OCI-LY1 (cell line): Measurements from ENCODE around the gene CREB5.

Experiments
- H2AFZ ChIP-seq: fragments of 200-600 bp; sonication (generic), shearing (Covaris generic); 2 replicates; pipeline ENCODE4 v1.6.0; 2014; ENCODE audit warnings: antibody characterized with exemption, mild to moderate bottlenecking, low read length
- H3F3A ChIP-seq: fragments of 200-600 bp; sonication (generic), shearing (Covaris generic); 2 replicates; pipeline ENCODE4 v1.6.0; 2014; ENCODE audit warnings: mild to moderate bottlenecking, antibody characterized with exemption, low read length, moderate library complexity; ENCODE audit not compliant: insufficient read depth
- H3K27ac ChIP-seq: fragments of 200-600 bp; sonication (generic); 2 replicates; pipeline ENCODE4 v1.5.1; 2014; ENCODE audit warnings: low read length, mixed run types, mild to moderate bottlenecking, low read depth; ENCODE audit not compliant: poor library complexity, severe bottlenecking
- H3K27me3 ChIP-seq: fragments of 200-600 bp; sonication (generic); 2 replicates; pipeline ENCODE4 v1.6.0; 2014; ENCODE audit warnings: antibody characterized with exemption, mild to moderate bottlenecking, low read length, moderate library complexity; ENCODE audit not compliant: insufficient read depth
- H3K36me3 ChIP-seq: fragments of 200-600 bp; sonication (generic); 2 replicates; pipeline ENCODE4 v1.6.1; 2014; ENCODE audit warnings: mild to moderate bottlenecking, antibody characterized with exemption, low read length, moderate library complexity, mixed read lengths; ENCODE audit not compliant: insufficient read depth
- H3K4me1 ChIP-seq: fragments of 200-600 bp; sonication (generic); 2 replicates; pipeline ENCODE4 v1.5.1; 2014; ENCODE audit warnings: mild to moderate bottlenecking, low read length, moderate library complexity; ENCODE audit not compliant: insufficient read depth, severe bottlenecking
- H3K4me2 ChIP-seq: fragments of 200-600 bp; sonication (generic), shearing (Covaris generic); 2 replicates; pipeline ENCODE4 v1.6.1; 2014; ENCODE audit warnings: low read length
- H3K4me3 ChIP-seq: fragments of 200-600 bp; sonication (generic); 2 replicates; pipeline ENCODE4 v1.5.1; 2014; ENCODE audit warnings: low read length, low read depth, mild to moderate bottlenecking, mixed read lengths; ENCODE audit not compliant: poor library complexity, severe bottlenecking
- H3K79me2 ChIP-seq: fragments of 200-600 bp; shearing (Covaris generic); 2 replicates; pipeline ENCODE4 v1.6.1; 2016; ENCODE audit warnings: mixed run types, low read length, mixed read lengths; ENCODE audit not compliant: insufficient read depth
- H3K9ac ChIP-seq: fragments of 200-600 bp; sonication (generic), shearing (Covaris generic); 2 replicates; pipeline ENCODE4 v1.6.1; 2014; ENCODE audit warnings: mild to moderate bottlenecking, low read length, mixed read lengths
- H3K9me2 ChIP-seq: fragments of 200-600 bp; sonication (generic), shearing (Covaris generic); 2 replicates; pipeline ENCODE4 v1.6.1; 2014; ENCODE audit warnings: low read depth, mild to moderate bottlenecking, low read length, mixed read lengths
- H3K9me3 ChIP-seq: fragments of 200-600 bp; shearing (Covaris generic); 2 replicates; pipeline ENCODE4 v1.6.1; 2014; ENCODE audit warnings: low read length, mixed read lengths
- H4K20me1 ChIP-seq: fragments of 200-600 bp; sonication (generic), shearing (Covaris generic); 2 replicates; pipeline ENCODE4 v1.6.0; 2016; ENCODE audit warnings: mild to moderate bottlenecking, low read length; ENCODE audit not compliant: insufficient read depth
- CTCF ChIP-seq: fragments of 200-600 bp; sonication (generic), shearing (Covaris generic); IDR thresholded peaks from 2 replicates; pipeline ENCODE4 v1.5.1; 2017; ENCODE audit warnings: mild to moderate bottlenecking, antibody characterized with exemption, low read length, moderate library complexity, mixed read lengths
- EZH2 ChIP-seq: fragments of 200-600 bp; sonication (generic), shearing (Covaris generic); IDR thresholded peaks from 2 replicates; pipeline ENCODE4 v1.8.0; 2017; ENCODE audit warnings: borderline replicate concordance, mixed run types, mild to moderate bottlenecking, antibody characterized with exemption, low read length, moderate library complexity, mixed read lengths

Gene CREB5

GRCh38 chr7:28547115-28547514, 134.8 kb downstream of the CREB5 start:
- no peak for TF ChIP-seq EZH2
- no peak for TF ChIP-seq CTCF
- Histone ChIP-seq H3K4me3 (no peak overlapping the region), H3K27me3 (peaks cover 21% of the 10 kb centered on the region)

GRCh38 chr7:28548416-28548815, 136.1 kb downstream of the CREB5 start:
- Histone ChIP-seq H3K9me3 (peaks cover 16% of the 10 kb centered on the region), H3K4me1 (no peaks in the 10 kb centered on the region), H3K27ac (no peak overlapping the region), H2AFZ (no peak overlapping the region), H3K4me3 (no peak overlapping the region), H3K27me3 (peaks cover 21% of the 10 kb centered on the region; the same call in 1 of the 2 replicates), H3K9ac (no peak overlapping the region), H4K20me1 (no peaks in the 10 kb centered on the region), H3K79me2 (no peaks in the 10 kb centered on the region), H3F3A (no peaks in the 10 kb centered on the region), H3K4me2 (no peak overlapping the region), H3K9me2 (no peaks in the 10 kb centered on the region), H3K36me3 (no peaks in the 10 kb centered on the region; the same call in 1 of the 2 replicates)
- TF ChIP-seq EZH2 (no peak), CTCF (no peak)

More at GRCh38 chr7:28547115-28547514, 134.8 kb downstream of the CREB5 start:
- no peaks in the 10 kb centered on the region for H4K20me1 ChIP-seq
- no peak overlapping the region for H3K4me2 ChIP-seq
- no peaks in the 10 kb centered on the region for H3K79me2 ChIP-seq
- no peaks in the 10 kb centered on the region for H3K9me2 ChIP-seq
- no peaks in the 10 kb centered on the region for H3F3A ChIP-seq
- H3K36me3 ChIP-seq, result no peaks in the 10 kb centered on the region; the same call in 1 of the 2 replicates
- no peak overlapping the region for H2AFZ ChIP-seq
- H3K27ac ChIP-seq, result no peak overlapping the region
- H3K9ac ChIP-seq, result no peak overlapping the region
- H3K9me3 ChIP-seq, result peaks cover 16% of the 10 kb centered on the region
- no peaks in the 10 kb centered on the region for H3K4me1 ChIP-seq

DNA sequence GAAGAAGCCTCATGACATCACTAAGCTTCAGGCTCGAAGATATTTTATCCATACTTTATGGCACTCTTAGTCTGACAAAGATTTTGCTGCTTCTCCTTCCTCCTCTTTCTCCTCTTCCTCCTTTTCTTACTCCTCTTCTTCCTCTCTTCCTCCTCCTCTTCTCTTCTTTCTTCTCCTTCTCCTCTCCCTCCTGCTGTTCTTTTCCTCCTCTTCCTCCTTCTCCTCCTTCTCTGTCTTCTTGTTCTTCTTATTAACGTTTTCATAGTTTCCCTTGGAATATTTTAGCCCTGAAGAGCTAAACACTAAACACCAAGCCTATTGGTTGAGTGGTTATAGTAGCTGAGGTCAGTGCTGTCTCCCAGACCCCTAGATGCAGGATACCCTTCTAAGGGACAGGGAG, 137.7 kb downstream of the CREB5 start:
- no peaks in the 10 kb centered on the region for H3K9me2 ChIP-seq
- H3K36me3 ChIP-seq, result no peaks in the 10 kb centered on the region; the same call in 1 of the 2 replicates
- H3K9ac ChIP-seq, result no peak overlapping the region
- H3K27me3 ChIP-seq, result peaks cover 14% of the 10 kb centered on the region; the same call in 1 of the 2 replicates
- no peak for TF ChIP-seq CTCF
- no peak for TF ChIP-seq EZH2
- no peaks in the 10 kb centered on the region for H3F3A ChIP-seq
- H3K9me3 ChIP-seq, result peaks cover 16% of the 10 kb centered on the region
- no peak overlapping the region for H3K4me3 ChIP-seq
- H3K4me2 ChIP-seq, result no peak overlapping the region
- no peak overlapping the region for H3K27ac ChIP-seq
- H3K4me1 ChIP-seq, result no peaks in the 10 kb centered on the region
- H2AFZ ChIP-seq, result no peak overlapping the region
- no peaks in the 10 kb centered on the region for H4K20me1 ChIP-seq
- no peaks in the 10 kb centered on the region for H3K79me2 ChIP-seq
